ENCODE results near the gene PTGS1. TPM values are rescaled to one million over a fixed set of nuclear protein-coding genes. Genes with fewer than 3 reads are reported as not detected.

The PTGS1 gene
- total RNA-seq, 1 donor from 2014 or later, result 2.2 TPM

DNA sequence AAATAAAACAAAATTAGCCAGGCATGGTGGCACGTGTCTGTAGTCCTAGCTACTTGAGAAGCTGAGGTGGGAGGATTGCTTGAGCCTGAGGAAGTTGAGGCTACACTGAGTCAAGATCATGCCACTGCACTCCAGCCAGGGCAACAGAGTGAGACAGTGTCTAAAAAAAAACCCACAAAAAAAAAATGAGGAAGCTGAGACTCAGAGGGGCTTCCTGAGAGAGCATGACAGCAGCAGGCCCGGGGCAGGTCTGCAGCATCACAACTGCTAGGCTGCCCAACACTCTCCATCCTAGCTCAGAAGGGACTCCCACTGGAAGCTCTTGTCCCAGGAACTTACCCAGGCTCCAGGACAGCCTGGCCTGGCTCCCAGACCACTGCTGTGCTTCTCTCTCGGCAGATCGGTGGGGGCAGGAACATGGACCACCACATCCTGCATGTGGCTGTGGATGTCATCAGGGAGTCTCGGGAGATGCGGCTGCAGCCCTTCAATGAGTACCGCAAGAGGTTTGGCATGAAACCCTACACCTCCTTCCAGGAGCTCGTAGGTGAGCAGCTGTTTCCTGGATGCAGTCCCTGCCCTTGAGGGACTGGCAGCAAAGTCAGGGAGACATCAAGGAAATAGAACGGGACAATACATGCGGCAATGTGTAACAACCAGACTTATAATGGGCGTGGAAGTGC lies 19.1 kb downstream of the PTGS1 start:
- H3K4me3 ChIP-seq (ENCODE audit: low read depth, low read length), result no peak overlapping the region
- TF ChIP-seq, protein P1, sequence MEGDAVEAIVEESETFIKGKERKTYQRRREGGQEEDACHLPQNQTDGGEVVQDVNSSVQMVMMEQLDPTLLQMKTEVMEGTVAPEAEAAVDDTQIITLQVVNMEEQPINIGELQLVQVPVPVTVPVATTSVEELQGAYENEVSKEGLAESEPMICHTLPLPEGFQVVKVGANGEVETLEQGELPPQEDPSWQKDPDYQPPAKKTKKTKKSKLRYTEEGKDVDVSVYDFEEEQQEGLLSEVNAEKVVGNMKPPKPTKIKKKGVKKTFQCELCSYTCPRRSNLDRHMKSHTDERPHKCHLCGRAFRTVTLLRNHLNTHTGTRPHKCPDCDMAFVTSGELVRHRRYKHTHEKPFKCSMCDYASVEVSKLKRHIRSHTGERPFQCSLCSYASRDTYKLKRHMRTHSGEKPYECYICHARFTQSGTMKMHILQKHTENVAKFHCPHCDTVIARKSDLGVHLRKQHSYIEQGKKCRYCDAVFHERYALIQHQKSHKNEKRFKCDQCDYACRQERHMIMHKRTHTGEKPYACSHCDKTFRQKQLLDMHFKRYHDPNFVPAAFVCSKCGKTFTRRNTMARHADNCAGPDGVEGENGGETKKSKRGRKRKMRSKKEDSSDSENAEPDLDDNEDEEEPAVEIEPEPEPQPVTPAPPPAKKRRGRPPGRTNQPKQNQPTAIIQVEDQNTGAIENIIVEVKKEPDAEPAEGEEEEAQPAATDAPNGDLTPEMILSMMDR (conservative IDR thresholded peaks at IDR 0.05; ENCODE audit: low read depth, low read length), result no peak
- no peak for DNase-seq (ENCODE audit: low read depth)

DNA sequence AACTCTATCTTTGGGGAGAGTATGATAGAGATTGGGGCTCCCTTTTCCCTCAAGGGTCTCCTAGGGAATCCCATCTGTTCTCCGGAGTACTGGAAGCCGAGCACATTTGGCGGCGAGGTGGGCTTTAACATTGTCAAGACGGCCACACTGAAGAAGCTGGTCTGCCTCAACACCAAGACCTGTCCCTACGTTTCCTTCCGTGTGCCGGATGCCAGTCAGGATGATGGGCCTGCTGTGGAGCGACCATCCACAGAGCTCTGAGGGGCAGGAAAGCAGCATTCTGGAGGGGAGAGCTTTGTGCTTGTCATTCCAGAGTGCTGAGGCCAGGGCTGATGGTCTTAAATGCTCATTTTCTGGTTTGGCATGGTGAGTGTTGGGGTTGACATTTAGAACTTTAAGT lies 21.5 kb downstream of the PTGS1 start:
- TF ChIP-seq, protein P1 (conservative IDR thresholded peaks at IDR 0.05; ENCODE audit: low read depth, low read length), result no peak
- no peak for DNase-seq (ENCODE audit: low read depth)
- no peak overlapping the region for H3K4me3 ChIP-seq (ENCODE audit: low read depth, low read length)

DNA sequence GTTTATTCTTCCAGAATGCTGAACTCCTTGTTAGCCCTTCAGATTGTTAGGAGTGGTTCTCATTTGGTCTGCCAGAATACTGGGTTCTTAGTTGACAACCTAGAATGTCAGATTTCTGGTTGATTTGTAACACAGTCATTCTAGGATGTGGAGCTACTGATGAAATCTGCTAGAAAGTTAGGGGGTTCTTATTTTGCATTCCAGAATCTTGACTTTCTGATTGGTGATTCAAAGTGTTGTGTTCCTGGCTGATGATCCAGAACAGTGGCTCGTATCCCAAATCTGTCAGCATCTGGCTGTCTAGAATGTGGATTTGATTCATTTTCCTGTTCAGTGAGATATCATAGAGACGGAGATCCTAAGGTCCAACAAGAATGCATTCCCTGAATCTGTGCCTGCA lies 21.9 kb downstream of the PTGS1 start:
- TF ChIP-seq, protein P1 (conservative IDR thresholded peaks at IDR 0.05; ENCODE audit: low read depth, low read length), result no peak
- H3K4me3 ChIP-seq (ENCODE audit: low read depth, low read length), result no peak overlapping the region
- DNase-seq (ENCODE audit: low read depth), result no peak

DNA sequence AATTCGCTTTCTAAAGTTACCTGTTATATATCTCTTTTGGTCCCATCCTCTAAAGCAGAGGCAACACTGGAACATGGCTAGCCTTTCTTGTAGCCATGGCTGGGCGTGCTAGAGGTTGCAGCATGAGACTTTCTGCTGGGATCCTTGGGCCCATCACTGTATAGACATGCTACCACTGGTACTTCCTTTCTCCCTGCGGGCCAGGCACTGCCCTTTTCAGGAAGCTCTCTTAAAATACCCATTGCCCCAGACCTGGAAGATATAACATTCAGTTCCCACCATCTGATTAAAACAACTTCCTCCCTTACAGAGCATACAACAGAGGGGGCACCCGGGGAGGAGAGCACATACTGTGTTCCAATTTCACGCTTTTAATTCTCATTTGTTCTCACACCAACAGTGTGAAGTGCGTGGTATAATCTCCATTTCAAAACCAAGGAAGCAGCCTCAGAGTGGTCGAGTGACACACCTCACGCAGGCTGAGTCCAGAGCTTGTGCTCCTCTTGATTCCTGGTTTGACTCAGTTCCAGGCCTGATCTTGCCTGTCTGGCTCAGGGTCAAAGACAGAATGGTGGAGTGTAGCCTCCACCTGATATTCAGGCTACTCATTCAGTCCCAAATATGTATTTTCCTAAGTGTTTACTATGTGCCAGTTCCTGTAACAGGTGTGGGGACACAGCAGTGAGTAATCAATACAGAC lies 22.6 kb downstream of the PTGS1 start:
- TF ChIP-seq, protein P1 (conservative IDR thresholded peaks at IDR 0.05; ENCODE audit: low read depth, low read length), result no peak
- DNase-seq (ENCODE audit: low read depth), result no peak
- H3K4me3 ChIP-seq (ENCODE audit: low read depth, low read length), result no peak overlapping the region

DNA sequence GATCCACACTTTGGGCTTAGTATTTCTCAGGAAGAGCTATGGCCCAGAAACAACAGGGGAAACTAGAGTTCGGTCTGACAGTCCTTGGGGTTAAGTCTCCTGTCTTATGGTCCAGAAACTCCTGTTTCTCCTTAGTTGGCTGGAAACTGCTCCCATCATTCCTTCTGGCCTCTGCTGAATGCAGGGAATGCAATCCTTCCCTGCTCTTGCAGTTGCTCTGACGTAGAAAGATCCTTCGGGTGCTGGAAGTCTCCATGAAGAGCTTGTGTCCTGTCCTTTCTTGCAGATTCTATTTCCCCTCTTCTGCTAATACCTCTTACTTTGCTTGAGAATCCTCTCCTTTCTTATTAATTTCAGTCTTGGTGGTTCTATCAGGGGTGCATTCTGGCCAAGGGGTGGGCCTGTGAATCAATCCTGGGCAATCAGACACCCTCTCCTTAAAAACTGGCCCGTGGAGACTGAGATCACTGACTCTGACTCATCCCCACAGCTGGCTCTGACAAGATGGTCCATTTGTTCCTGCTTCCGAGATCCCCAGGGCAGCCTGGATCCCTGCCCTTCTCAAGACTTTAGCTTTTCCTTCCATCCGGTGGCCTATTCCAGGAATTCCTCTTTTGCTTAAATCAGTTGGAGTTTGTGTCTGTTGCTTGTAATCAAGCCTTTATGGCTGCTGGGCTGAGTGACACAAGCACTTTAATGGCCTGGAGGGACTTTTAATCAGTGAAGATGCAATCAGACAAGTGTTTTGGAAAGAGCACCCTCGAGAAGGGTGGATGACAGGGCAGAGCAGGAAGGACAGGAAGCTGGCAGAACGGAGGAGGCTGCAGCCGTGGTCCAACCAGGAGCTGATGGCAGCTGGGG lies 23.7 kb downstream of the PTGS1 start:
- no peak overlapping the region for H3K4me3 ChIP-seq (ENCODE audit: low read depth, low read length)
- TF ChIP-seq, protein P1 (conservative IDR thresholded peaks at IDR 0.05; ENCODE audit: low read depth, low read length), result no peak
- DNase-seq (ENCODE audit: low read depth), result no peak

DNA sequence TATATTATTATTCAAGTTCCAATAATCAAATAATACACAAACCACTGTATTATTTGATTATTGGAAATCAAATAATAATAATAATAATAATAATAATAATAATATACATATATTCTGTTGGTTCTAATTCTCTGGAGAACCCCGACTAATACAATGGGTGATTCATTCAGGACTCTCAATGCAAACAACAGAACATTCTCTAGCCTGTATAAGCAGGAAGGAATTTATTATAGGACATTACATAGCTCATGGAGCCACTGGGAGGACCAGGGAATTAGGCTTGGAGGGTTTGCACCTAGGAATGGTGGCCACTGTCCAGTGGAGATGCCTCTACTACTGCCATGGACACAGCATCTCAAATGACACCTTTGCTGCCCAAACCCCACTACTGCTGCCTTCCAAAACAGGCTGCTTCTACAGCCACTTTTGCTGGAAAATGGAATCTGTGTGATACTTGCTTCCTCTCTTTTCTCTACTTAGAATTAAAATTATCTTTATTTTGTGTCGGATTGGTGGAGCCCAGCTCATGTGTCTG lies 25.9 kb downstream of the PTGS1 start:
- TF ChIP-seq, protein P1 (conservative IDR thresholded peaks at IDR 0.05; ENCODE audit: low read depth, low read length), result no peak
- no peak overlapping the region for H3K4me3 ChIP-seq (ENCODE audit: low read depth, low read length)
- no peak for DNase-seq (ENCODE audit: low read depth)
